ENCODE results near the gene RIMBP2.

DNA sequence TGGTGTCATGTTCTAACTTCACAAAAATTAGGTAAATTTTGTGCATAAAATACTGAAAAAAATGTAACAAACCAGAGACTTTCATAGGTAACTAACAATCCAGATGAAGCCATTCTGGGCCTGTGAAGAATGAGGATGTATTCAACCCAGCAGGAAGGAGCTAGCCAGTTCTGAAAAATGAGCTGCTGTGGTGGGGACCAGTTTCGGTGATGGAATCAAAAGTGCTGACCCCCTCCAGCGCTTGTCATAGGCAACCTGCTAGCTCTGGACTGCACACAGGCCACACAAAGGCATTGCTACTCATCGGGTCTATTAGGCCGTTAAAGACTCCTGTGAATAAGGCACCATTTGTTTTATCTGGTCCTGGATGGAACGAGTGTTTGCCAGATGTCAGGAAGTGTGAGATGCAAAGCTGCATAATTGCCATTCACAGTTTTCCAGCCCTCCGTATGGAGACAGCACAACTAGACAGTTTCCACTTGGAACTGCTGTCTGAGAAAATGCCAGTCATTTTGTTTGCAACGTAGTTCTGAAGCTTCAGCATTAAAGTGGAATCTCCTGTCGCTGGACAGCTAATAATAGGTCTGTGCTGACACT lies 3.3 kb upstream of the RIMBP2 start:
- TF ChIP-seq CTCF (IDR thresholded peaks at IDR 0.05; ENCODE audit: low read length): no peak
- TF ChIP-seq EZH2 (IDR thresholded peaks at IDR 0.05; ENCODE audit: borderline replicate concordance, low read length): no peak
